ENCODE data around the gene NAT8L. TPM values are rescaled to one million over a fixed set of nuclear protein-coding genes. Genes with fewer than 3 reads are reported as not detected.

The NAT8L gene
- total RNA-seq, 2 experiments from 2014 or later, result not detected

- no peak overlapping the region for H3K4me3 ChIP-seq (ENCODE audit: low read length)
- no peaks in the 10 kb centered on the region for H3K4me1 ChIP-seq (ENCODE audit: insufficient read depth, low read length)
- peaks cover 0 to 3% of the 10 kb centered on the region in 2 experiments for H3K27me3 ChIP-seq (ENCODE audit: control insufficient read depth in 1 of 2, insufficient read depth in 2 of 2, low read length in 2 of 2)
- intact Hi-C loops (cut with DNase I, micrococcal nuclease), result no loop called here
- H3K27ac ChIP-seq (ENCODE audit: low read depth in 1 of 2, low read length in 2 of 2), result no peak overlapping the region
- POLR2A ChIA-PET, result no interaction called here
- DNase-seq (no peak), ATAC-seq (ENCODE audit: poor library complexity) (no peak)
- Mint-ChIP-seq H3K4me1 (ENCODE audit: low read depth) (no peaks in the 10 kb centered on the region), H3K4me3 (no peak overlapping the region), H3K27me3 (no peaks in the 10 kb centered on the region), H3K36me3 (ENCODE audit: low read depth) (no peaks in the 10 kb centered on the region), H3K9me3 (no peaks in the 10 kb centered on the region), H3K27ac (no peak overlapping the region)
- CTCF ChIA-PET, result no interaction called here
- H3K36me3 ChIP-seq (ENCODE audit: insufficient read depth, low read length), result no peaks in the 10 kb centered on the region
- TF ChIP-seq CTCF (IDR thresholded peaks at IDR 0.05), result no peak
- peaks cover 5% of the 10 kb centered on the region in 2 experiments for H3K9me3 ChIP-seq (ENCODE audit: control insufficient read depth in 1 of 2, insufficient read depth in 1 of 2, low read length in 2 of 2)
Measured at GRCh38 chr4:2082118-2082517, 23.0 kb downstream of the NAT8L start.

GRCh38 chr4:2082627-2083026, 23.5 kb downstream of the NAT8L start:
- no peaks in the 10 kb centered on the region for H3K9me3 Mint-ChIP-seq
- no peaks in the 10 kb centered on the region for H3K36me3 Mint-ChIP-seq (ENCODE audit: low read depth)
- H3K9me3 ChIP-seq (ENCODE audit: control insufficient read depth in 1 of 2, insufficient read depth in 1 of 2, low read length in 2 of 2), result peaks cover 5% of the 10 kb centered on the region in 2 experiments
- H3K27ac Mint-ChIP-seq, result no peak overlapping the region
- no peaks in the 10 kb centered on the region for H3K4me1 ChIP-seq (ENCODE audit: insufficient read depth, low read length)
- POLR2A ChIA-PET, result no interaction called here
- no peak overlapping the region for H3K4me3 ChIP-seq (ENCODE audit: low read length)
- no peaks in the 10 kb centered on the region for H3K4me1 Mint-ChIP-seq (ENCODE audit: low read depth)
- peaks cover 0 to 3% of the 10 kb centered on the region in 2 experiments for H3K27me3 ChIP-seq (ENCODE audit: control insufficient read depth in 1 of 2, insufficient read depth in 2 of 2, low read length in 2 of 2)
- intact Hi-C loops (cut with DNase I, micrococcal nuclease), result no loop called here
- H3K36me3 ChIP-seq (ENCODE audit: insufficient read depth, low read length), result no peaks in the 10 kb centered on the region
- ATAC-seq (ENCODE audit: poor library complexity), result no peak
- CTCF ChIA-PET, result no interaction called here
- TF ChIP-seq CTCF (IDR thresholded peaks at IDR 0.05), result no peak
- no peak for DNase-seq
- no peak overlapping the region for H3K27ac ChIP-seq (ENCODE audit: low read depth in 1 of 2, low read length in 2 of 2)
- no peak overlapping the region for H3K4me3 Mint-ChIP-seq
- H3K27me3 Mint-ChIP-seq, result no peaks in the 10 kb centered on the region

GRCh38 chr4:2083116-2083825, 24.1 kb downstream of the NAT8L start:
- POLR2A ChIA-PET, result no interaction called here

More at GRCh38 chr4:2083116-2083825, 24.1 kb downstream of the NAT8L start:
- Mint-ChIP-seq H3K4me1 (ENCODE audit: low read depth) (no peaks in the 10 kb centered on the region), H3K4me3 (no peak overlapping the region), H3K36me3 (ENCODE audit: low read depth) (no peaks in the 10 kb centered on the region), H3K9me3 (no peaks in the 10 kb centered on the region), H3K27me3 (no peaks in the 10 kb centered on the region), H3K27ac (no peak overlapping the region)
- ATAC-seq (ENCODE audit: poor library complexity) (no peak), DNase-seq (no peak)
- H3K4me3 ChIP-seq (ENCODE audit: low read length), result no peak overlapping the region
- H3K27me3 ChIP-seq (ENCODE audit: control insufficient read depth in 1 of 2, insufficient read depth in 2 of 2, low read length in 2 of 2), result peaks cover 0 to 3% of the 10 kb centered on the region in 2 experiments
- peaks cover 5% of the 10 kb centered on the region in 2 experiments for H3K9me3 ChIP-seq (ENCODE audit: control insufficient read depth in 1 of 2, insufficient read depth in 1 of 2, low read length in 2 of 2)
- intact Hi-C loops (cut with DNase I, micrococcal nuclease), result no loop called here
- no peaks in the 10 kb centered on the region for H3K36me3 ChIP-seq (ENCODE audit: insufficient read depth, low read length)
- no peaks in the 10 kb centered on the region for H3K4me1 ChIP-seq (ENCODE audit: insufficient read depth, low read length)
- TF ChIP-seq CTCF (IDR thresholded peaks at IDR 0.05), result no peak
- H3K27ac ChIP-seq (ENCODE audit: low read depth in 1 of 2, low read length in 2 of 2), result no peak overlapping the region
- CTCF ChIA-PET, result no interaction called here
